Measurements from ENCODE around the gene GPC3. TPM values are rescaled to one million over a fixed set of nuclear protein-coding genes. Genes with fewer than 3 reads are reported as not detected.

Gene GPC3
- total RNA-seq, 1 experiment from 2014 or later, result 0.98 TPM

GRCh38 chrX:133794126-133794525 is 191.3 kb downstream of the GPC3 start:
- Histone ChIP-seq H4K20me1 (ENCODE audit: insufficient read depth) (no peaks in the 10 kb centered on the region), H3K9ac (ENCODE audit: low read length) (no peak overlapping the region), H3K79me2 (ENCODE audit: insufficient read depth, low read length) (no peaks in the 10 kb centered on the region), H2AFZ (ENCODE audit: low read depth, low read length, poor library complexity, severe bottlenecking) (no peak overlapping the region), H3K4me3 (replicated peaks in 1 of 2; ENCODE audit: low read depth in 1 of 2, low read length in 2 of 2) (no peak overlapping the region), H3K4me1 (ENCODE audit: control insufficient read depth in 1 of 2, insufficient read depth in 2 of 2, low read length in 2 of 2) (peaks cover 0 to 3% of the 10 kb centered on the region in 2 experiments; a peak in 1 of 4 replicates), H3K27ac (ENCODE audit: low read depth, low read length) (no peak overlapping the region), H3K4me2 (ENCODE audit: low read length) (no peak overlapping the region), H3K9me3 (ENCODE audit: control insufficient read depth in 1 of 2, insufficient read depth in 1 of 2, low read depth in 1 of 2, low read length in 2 of 2) (no peaks in the 10 kb centered on the region), H3K36me3 (ENCODE audit: control insufficient read depth in 1 of 2, insufficient read depth in 2 of 2, low read length in 2 of 2) (no peaks in the 10 kb centered on the region), H3K9me2 (ENCODE audit: insufficient read depth) (no peaks in the 10 kb centered on the region), H3K27me3 (ENCODE audit: insufficient read depth, low read length) (no peaks in the 10 kb centered on the region)
- no peak for ATAC-seq
- POLR2A ChIA-PET, result no interaction called here
- CTCF ChIA-PET, result interaction anchor here (0.9 to 2.4 kb wide), 2 partner anchors 45 to 227 kb away, joined by 3 to 17 read pairs; no protein-coding TSS in a partner anchor
- RAD21 ChIA-PET (ENCODE audit: low non-redundant PET in 1 of 2, low total read pairs in 2 of 2, uncharacterized antibody in 2 of 2, unreplicated experiment in 2 of 2), result no interaction called here
- intact Hi-C loops (cut with micrococcal nuclease), result loop anchor here (5.0 kb wide), 1 partner anchor 228 kb away; no protein-coding TSS in a partner anchor
- TF ChIP-seq POLR2A (IDR thresholded peaks at IDR 0.05; ENCODE audit: borderline replicate concordance, extremely low read depth, insufficient read depth, insufficient read length) (no peak), POLR2AphosphoS5 (IDR thresholded peaks at IDR 0.05; ENCODE audit: low read depth, low read length) (no peak), JUND (IDR thresholded peaks at IDR 0.05) (no peak), YY1 (IDR thresholded peaks at IDR 0.05; ENCODE audit: extremely low read depth, insufficient replicate concordance, low read depth, low read length) (no peak)
- TF ChIP-seq, protein P1, sequence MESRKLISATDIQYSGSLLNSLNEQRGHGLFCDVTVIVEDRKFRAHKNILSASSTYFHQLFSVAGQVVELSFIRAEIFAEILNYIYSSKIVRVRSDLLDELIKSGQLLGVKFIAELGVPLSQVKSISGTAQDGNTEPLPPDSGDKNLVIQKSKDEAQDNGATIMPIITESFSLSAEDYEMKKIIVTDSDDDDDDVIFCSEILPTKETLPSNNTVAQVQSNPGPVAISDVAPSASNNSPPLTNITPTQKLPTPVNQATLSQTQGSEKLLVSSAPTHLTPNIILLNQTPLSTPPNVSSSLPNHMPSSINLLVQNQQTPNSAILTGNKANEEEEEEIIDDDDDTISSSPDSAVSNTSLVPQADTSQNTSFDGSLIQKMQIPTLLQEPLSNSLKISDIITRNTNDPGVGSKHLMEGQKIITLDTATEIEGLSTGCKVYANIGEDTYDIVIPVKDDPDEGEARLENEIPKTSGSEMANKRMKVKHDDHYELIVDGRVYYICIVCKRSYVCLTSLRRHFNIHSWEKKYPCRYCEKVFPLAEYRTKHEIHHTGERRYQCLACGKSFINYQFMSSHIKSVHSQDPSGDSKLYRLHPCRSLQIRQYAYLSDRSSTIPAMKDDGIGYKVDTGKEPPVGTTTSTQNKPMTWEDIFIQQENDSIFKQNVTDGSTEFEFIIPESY (IDR thresholded peaks at IDR 0.05; ENCODE audit: extremely low read depth, insufficient replicate concordance, low read length), result no peak
- TF ChIP-seq, protein P2, sequence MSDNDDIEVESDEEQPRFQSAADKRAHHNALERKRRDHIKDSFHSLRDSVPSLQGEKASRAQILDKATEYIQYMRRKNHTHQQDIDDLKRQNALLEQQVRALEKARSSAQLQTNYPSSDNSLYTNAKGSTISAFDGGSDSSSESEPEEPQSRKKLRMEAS (IDR thresholded peaks at IDR 0.05), result no peak
- TF ChIP-seq, protein P3, sequence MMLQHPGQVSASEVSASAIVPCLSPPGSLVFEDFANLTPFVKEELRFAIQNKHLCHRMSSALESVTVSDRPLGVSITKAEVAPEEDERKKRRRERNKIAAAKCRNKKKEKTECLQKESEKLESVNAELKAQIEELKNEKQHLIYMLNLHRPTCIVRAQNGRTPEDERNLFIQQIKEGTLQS (IDR thresholded peaks at IDR 0.05), result no peak
- no TSS peak for BruUV-seq (replicated peaks)
- DNase-seq (ENCODE audit: low read depth, low spot score), result no peak
